Panc1 (cell line): Measurements from ENCODE around the gene EIF5A. TPM values are rescaled to one million over a fixed set of nuclear protein-coding genes. Genes with fewer than 3 reads are reported as not detected.

Experiments used
- ATAC-seq: fragments of 200-7000 bp; cut with Tn5 transposase; 2 replicates; pipeline ENCODE4 v1.9.1; 2020; ENCODE audit warnings: mild to moderate bottlenecking, moderate library complexity
- BruUV-seq: library from RNA; stranded (reverse); fragments of 400-500 nt; replicated peaks from 2 replicates; lab custom pipeline; 2021; lab: Mats Ljungman, UMichigan
- CTCF ChIA-PET: fragments of 300-600 bp; sonication (Branson Sonifier 250); formaldehyde crosslinking; loops from one replicate; lab custom pipeline; 2022; ENCODE audit warnings: antibody characterized with exemption; lab: Charles Lee
- POLR2A ChIA-PET: fragments of 300-600 bp; sonication (Branson Sonifier 250); formaldehyde crosslinking; loops from one replicate; lab custom pipeline; 2022; ENCODE audit warnings: antibody characterized with exemption; lab: Charles Lee
- DNase-seq: peaks from one replicate; pipeline ENCODE4 v3.0.0-alpha.2; 2010; ENCODE audit warnings: low read depth, low spot score
- H3K27ac ChIP-seq: 2 replicates; pipeline ENCODE4 v1.5.1; 2011; ENCODE audit warnings: mild to moderate bottlenecking, low read length, inconsistent platforms
- H3K27me3 ChIP-seq: fragments of 200-500 bp; sonication (Bioruptor generic); 2 replicates; pipeline ENCODE4 v1.6.0; 2014; ENCODE audit warnings: low read length, inconsistent platforms; ENCODE audit not compliant: control insufficient read depth, insufficient read depth
- H3K36me3 ChIP-seq: fragments of 200-500 bp; sonication (Bioruptor generic); 2 replicates; pipeline ENCODE4 v1.5.1; 2014; ENCODE audit warnings: inconsistent platforms, mild to moderate bottlenecking, low read length, moderate library complexity; ENCODE audit not compliant: control insufficient read depth, insufficient read depth
- H3K4me1 ChIP-seq: 2 replicates; pipeline ENCODE4 v1.5.1; 2011; ENCODE audit warnings: inconsistent platforms, mild to moderate bottlenecking, low read length, moderate library complexity; ENCODE audit not compliant: control insufficient read depth, insufficient read depth
- H3K4me3 ChIP-seq, 2 experiments: 2 replicates each; pipeline ENCODE4 v1.5.1; 2011 to 2012; ENCODE audit warnings: low read depth in 2 of 2, low read length in 2 of 2, mild to moderate bottlenecking in 2 of 2, inconsistent platforms in 1 of 2, moderate library complexity in 1 of 2
- H3K9me3 ChIP-seq: fragments of 200-500 bp; sonication (Bioruptor generic); 2 replicates; pipeline ENCODE4 v1.5.1; 2014; ENCODE audit warnings: low read depth, mild to moderate bottlenecking, inconsistent platforms, low read length, moderate library complexity; ENCODE audit not compliant: control insufficient read depth, insufficient read depth
- POLR2AphosphoS5 ChIP-seq: IDR thresholded peaks from 2 replicates; pipeline ENCODE4 v1.6.1; 2012; ENCODE audit warnings: mild to moderate bottlenecking, low read depth, low read length, moderate library complexity
- SIN3A ChIP-seq: IDR thresholded peaks from 2 replicates; pipeline ENCODE4 v1.6.1; 2012; ENCODE audit warnings: low read depth, mild to moderate bottlenecking, low read length, moderate library complexity, borderline replicate concordance; ENCODE audit not compliant: insufficient read depth
- TCF7L2 ChIP-seq: IDR thresholded peaks from 2 replicates; pipeline ENCODE4 v1.6.1; 2011; ENCODE audit warnings: mild to moderate bottlenecking, low read depth, low read length, inconsistent platforms
- in situ Hi-C: cut with HindIII; loops from 2 replicates; pipeline ENCODE4 v1.10.0; 2016; ENCODE audit warnings: low sequenced_read_pairs, low pct_unique_long_range_greater_than_20kb
- intact Hi-C: fragments of 100-400 bp; cut with micrococcal nuclease; formaldehyde crosslinking; loops from one replicate; pipeline ENCODE4 v1.10.0; 2022; ENCODE audit not compliant: unreplicated experiment
- total RNA-seq: library from RNA; stranded (reverse); gene quantifications from one replicate; pipeline ENCODE4 v1.2.1, GENCODE V29; 2021; ENCODE audit not compliant: unreplicated experiment
- TF ChIP-seq, protein P1 (sequence below): fragments of 450-650 bp; IDR thresholded peaks from 2 replicates; pipeline ENCODE4 v1.5.1; 2017; ENCODE audit warnings: mild to moderate bottlenecking
- TF ChIP-seq, protein P2 (sequence below), 2 experiments: IDR thresholded peaks; 2 replicates each; pipeline ENCODE4 v1.6.1; 2011 to 2012; ENCODE audit warnings: low read depth in 2 of 2, control low read depth in 1 of 2, low read length in 1 of 2, mild to moderate bottlenecking in 1 of 2, moderate library complexity in 1 of 2; ENCODE audit not compliant: insufficient read depth in 1 of 2

The EIF5A gene
- total RNA-seq, 1 experiment from 2014 or later = 728 TPM

GRCh38 chr17:7340179-7340578, 32.8 kb downstream of the EIF5A start:
- ATAC-seq = no peak
- intact Hi-C loops = no loop called here

DNA sequence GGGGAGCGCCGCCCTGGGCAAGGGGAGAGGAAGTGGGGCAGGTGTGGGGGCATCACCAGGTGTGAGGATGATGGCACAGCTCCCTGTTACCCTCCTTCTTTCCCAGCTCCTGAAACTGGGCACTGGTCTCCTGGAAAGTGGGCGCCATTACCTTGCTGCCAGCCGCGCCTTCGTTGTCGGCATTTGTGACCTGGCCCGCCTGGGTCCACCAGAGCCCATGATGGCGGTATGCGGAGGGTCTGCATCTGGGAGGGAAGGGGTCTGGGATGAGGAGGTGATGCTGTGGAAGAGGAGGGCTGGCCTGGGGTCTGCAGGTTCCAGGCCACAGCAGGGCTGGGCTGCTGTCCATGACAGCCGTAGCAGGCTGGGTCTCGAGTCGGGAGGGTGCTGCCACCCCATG, 34.4 kb downstream of the EIF5A start:
- no peaks in the 10 kb centered on the region for H3K9me3 ChIP-seq
- BruUV-seq = no TSS peak
- H3K4me3 ChIP-seq = no peak overlapping the region
- DNase-seq (no peak), ATAC-seq (no peak)
- TF ChIP-seq, protein P1, sequence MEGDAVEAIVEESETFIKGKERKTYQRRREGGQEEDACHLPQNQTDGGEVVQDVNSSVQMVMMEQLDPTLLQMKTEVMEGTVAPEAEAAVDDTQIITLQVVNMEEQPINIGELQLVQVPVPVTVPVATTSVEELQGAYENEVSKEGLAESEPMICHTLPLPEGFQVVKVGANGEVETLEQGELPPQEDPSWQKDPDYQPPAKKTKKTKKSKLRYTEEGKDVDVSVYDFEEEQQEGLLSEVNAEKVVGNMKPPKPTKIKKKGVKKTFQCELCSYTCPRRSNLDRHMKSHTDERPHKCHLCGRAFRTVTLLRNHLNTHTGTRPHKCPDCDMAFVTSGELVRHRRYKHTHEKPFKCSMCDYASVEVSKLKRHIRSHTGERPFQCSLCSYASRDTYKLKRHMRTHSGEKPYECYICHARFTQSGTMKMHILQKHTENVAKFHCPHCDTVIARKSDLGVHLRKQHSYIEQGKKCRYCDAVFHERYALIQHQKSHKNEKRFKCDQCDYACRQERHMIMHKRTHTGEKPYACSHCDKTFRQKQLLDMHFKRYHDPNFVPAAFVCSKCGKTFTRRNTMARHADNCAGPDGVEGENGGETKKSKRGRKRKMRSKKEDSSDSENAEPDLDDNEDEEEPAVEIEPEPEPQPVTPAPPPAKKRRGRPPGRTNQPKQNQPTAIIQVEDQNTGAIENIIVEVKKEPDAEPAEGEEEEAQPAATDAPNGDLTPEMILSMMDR = no peak
- TF ChIP-seq, protein P2, sequence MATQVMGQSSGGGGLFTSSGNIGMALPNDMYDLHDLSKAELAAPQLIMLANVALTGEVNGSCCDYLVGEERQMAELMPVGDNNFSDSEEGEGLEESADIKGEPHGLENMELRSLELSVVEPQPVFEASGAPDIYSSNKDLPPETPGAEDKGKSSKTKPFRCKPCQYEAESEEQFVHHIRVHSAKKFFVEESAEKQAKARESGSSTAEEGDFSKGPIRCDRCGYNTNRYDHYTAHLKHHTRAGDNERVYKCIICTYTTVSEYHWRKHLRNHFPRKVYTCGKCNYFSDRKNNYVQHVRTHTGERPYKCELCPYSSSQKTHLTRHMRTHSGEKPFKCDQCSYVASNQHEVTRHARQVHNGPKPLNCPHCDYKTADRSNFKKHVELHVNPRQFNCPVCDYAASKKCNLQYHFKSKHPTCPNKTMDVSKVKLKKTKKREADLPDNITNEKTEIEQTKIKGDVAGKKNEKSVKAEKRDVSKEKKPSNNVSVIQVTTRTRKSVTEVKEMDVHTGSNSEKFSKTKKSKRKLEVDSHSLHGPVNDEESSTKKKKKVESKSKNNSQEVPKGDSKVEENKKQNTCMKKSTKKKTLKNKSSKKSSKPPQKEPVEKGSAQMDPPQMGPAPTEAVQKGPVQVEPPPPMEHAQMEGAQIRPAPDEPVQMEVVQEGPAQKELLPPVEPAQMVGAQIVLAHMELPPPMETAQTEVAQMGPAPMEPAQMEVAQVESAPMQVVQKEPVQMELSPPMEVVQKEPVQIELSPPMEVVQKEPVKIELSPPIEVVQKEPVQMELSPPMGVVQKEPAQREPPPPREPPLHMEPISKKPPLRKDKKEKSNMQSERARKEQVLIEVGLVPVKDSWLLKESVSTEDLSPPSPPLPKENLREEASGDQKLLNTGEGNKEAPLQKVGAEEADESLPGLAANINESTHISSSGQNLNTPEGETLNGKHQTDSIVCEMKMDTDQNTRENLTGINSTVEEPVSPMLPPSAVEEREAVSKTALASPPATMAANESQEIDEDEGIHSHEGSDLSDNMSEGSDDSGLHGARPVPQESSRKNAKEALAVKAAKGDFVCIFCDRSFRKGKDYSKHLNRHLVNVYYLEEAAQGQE (IDR thresholded peaks at IDR 0.05; ENCODE audit: insufficient read depth in 1 of 2, low read depth in 2 of 2, low read length in 1 of 2) = no peak
- TF ChIP-seq TCF7L2 (no peak), POLR2AphosphoS5 (no peak), SIN3A (no peak)
- intact Hi-C loops (no loop called here), in situ Hi-C loops (no loop called here)
- H3K27me3 ChIP-seq = no peaks in the 10 kb centered on the region
- ChIA-PET POLR2A (interaction anchor here (0.5 kb wide), 1 partner anchor 310 kb away, joined by 3 read pairs; no protein-coding TSS in a partner anchor), CTCF (no interaction called here)
- no peaks in the 10 kb centered on the region for H3K36me3 ChIP-seq
- no peaks in the 10 kb centered on the region for H3K4me1 ChIP-seq
- no peak overlapping the region for H3K27ac ChIP-seq

More at GRCh38 chr17:7340179-7340578, 32.8 kb downstream of the EIF5A start:
- H3K4me1 ChIP-seq = no peaks in the 10 kb centered on the region
- H3K36me3 ChIP-seq = no peaks in the 10 kb centered on the region
- BruUV-seq = no TSS peak
- TF ChIP-seq, protein P1 = no peak
- no peak for TF ChIP-seq POLR2AphosphoS5
- TF ChIP-seq SIN3A = no peak
- TF ChIP-seq, protein P2 (IDR thresholded peaks at IDR 0.05; ENCODE audit: insufficient read depth in 1 of 2, low read depth in 2 of 2, low read length in 1 of 2) = no peak
- TF ChIP-seq TCF7L2 = no peak
- in situ Hi-C loops = no loop called here
- H3K4me3 ChIP-seq = no peak overlapping the region
- ChIA-PET POLR2A (no interaction called here), CTCF (no interaction called here)
- no peaks in the 10 kb centered on the region for H3K27me3 ChIP-seq
- DNase-seq = no peak
- no peak overlapping the region for H3K27ac ChIP-seq
- no peaks in the 10 kb centered on the region for H3K9me3 ChIP-seq
